Fibroblast of villous mesenchyme (primary cell): ENCODE measurements around the gene PRKN. TPM values are rescaled to one million over a fixed set of nuclear protein-coding genes. Genes with fewer than 3 reads are reported as not detected.

Experiments
- DNase-seq: peaks from one replicate; pipeline ENCODE4 v3.0.0-alpha.2; 2010; ENCODE audit warnings: low read depth
- H3K4me3 ChIP-seq: 2 replicates; pipeline ENCODE4 v1.5.1; 2011; ENCODE audit warnings: low read depth, mild to moderate bottlenecking, low read length
- CTCF ChIP-seq: IDR thresholded peaks from 2 replicates; pipeline ENCODE4 v1.5.1; 2012; ENCODE audit warnings: low read depth, mild to moderate bottlenecking, low read length; ENCODE audit not compliant: insufficient read depth
- total RNA-seq: library from RNA; depleted of rRNA; stranded (reverse); fragments of >200 nt; gene quantifications from 2 replicates; pipeline ENCODE4 v1.2.3, GENCODE V29; 2012

PRKN gene
- total RNA-seq, 1 donor, result 2.2 TPM

DNA sequence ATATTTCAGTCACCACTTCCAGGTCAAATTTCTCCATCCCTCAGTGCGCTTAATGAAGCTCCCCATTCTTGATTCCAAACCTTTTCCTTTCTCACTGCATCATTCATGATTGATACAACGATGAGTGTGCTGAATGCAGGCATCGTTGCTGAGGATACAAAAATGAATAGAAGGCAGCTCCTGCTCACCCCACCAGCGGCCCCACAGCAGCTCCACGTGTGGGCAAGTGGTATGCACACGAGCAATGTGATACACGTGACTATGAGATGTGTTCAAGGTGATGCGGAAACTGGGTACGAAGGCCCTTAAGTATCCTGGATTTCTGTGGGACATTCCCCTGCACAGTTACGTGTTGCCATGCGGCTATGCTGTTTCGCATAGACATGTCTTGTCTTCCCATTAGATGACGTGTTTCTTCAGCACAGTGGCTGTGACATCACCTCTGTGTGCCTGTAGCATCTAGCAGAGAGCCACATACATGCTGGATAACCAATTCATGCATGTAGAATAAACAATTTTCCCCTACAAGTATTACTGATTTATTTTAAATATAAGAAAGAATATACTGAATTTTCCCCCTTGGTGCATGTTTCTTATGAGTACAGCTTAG, 1193.2 kb downstream of the PRKN start:
- no peak for DNase-seq
- no peak for TF ChIP-seq CTCF
- H3K4me3 ChIP-seq, result no peak overlapping the region

DNA sequence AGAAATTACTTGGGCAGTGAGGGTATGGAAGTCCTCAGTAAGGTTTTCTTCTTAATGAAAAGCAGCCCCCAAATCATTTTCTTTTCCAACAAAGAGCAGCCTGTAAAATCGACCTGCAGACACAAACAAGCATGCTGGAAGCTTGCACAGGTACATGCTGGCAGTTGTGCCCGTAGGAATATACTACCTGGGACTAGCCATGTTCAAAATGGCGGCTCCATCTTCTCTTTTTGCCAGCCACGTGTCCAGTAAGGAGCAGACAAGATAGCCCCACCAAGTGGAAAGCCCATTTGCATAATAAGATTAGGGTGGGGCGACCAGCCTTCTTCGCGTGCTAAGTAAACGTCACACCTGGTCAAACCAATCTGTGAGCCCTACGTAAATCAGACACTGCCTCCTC, 1194.3 kb downstream of the PRKN start:
- no peak for TF ChIP-seq CTCF
- DNase-seq, result no peak
- H3K4me3 ChIP-seq, result no peak overlapping the region

GRCh38 chr6:161532536-161532935, 1195.0 kb downstream of the PRKN start:
- H3K4me3 ChIP-seq, result no peak overlapping the region
- no peak for DNase-seq
- TF ChIP-seq CTCF, result no peak

- DNase-seq, result no peak
- H3K4me3 ChIP-seq, result no peak overlapping the region
- TF ChIP-seq CTCF, result no peak
Measured at GRCh38 chr6:161526794-161527193, 1200.8 kb downstream of the PRKN start.

DNA sequence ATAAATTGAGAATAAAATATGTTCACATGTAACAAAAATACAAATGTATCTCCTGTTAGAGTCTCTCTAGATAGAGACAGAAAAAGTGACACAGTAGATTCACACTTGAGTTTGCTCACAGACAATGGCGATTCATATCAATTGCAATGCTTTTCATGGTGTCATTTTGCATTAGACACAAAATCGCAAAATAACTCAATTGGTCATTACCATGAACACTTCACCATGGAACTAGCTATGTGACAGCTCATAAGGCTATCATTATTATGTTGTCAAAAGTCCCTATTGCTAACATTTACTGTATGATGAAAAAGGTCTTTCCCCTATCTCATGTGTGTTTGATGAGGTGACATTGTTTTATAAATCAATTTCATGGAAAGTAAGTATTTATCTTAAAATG, 1204.2 kb downstream of the PRKN start:
- no peak for DNase-seq
- TF ChIP-seq CTCF, result no peak
- H3K4me3 ChIP-seq, result no peak overlapping the region

DNA sequence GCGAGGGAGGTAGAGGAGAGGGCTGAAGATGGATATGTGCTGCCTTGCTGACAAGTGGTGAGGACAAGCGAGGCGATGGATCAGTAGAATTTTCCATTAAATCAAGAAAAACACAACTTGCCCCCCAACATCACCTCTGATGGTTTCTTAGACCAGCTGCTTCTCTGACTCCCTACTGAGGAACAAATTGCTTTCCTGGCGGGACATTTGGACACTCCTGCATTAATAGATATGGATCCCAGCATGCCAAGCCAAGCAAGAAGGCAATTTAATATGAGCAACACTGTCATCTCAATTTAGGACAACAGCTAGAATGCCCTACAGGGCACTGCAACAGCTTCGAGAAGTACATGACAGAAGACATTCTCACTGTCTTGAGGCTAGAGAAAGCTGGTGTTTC, 1205.3 kb downstream of the PRKN start:
- no peak for TF ChIP-seq CTCF
- no peak for DNase-seq
- H3K4me3 ChIP-seq, result no peak overlapping the region

- H3K4me3 ChIP-seq, result no peak overlapping the region
- TF ChIP-seq CTCF, result no peak
- DNase-seq, result no peak
Measured at GRCh38 chr6:161511447-161512095, 1216.0 kb downstream of the PRKN start.
